CD4-positive, alpha-beta T cell (primary cell): Measurements from ENCODE around the gene SOX5. TPM values are rescaled to one million over a fixed set of nuclear protein-coding genes. Genes with fewer than 3 reads are reported as not detected.

ENCODE experiments used
- ATAC-seq: fragments of 200-7000 bp; cut with Tn5 transposase; one replicate; pipeline ENCODE4 v1.10.0; 2022; ENCODE audit warnings: mild to moderate bottlenecking; ENCODE audit not compliant: poor library complexity
- CTCF ChIA-PET: fragments of 350-600 bp; sonication (Branson Sonifier 250); formaldehyde crosslinking; loops from one replicate; lab custom pipeline; 2021; ENCODE audit warnings: antibody characterized with exemption, inconsistent platforms; lab: Charles Lee
- POLR2A ChIA-PET: fragments of 350-600 bp; sonication (Branson Sonifier 250); formaldehyde crosslinking; loops from one replicate; lab custom pipeline; 2021; ENCODE audit warnings: antibody characterized with exemption, inconsistent platforms; lab: Charles Lee
- DNase-seq, 14 experiments: peaks; one replicate each; pipeline ENCODE4 v3.0.0-alpha.2; 2013 to 2020; ENCODE audit warnings: mixed read lengths in 2 of 14
- H3K27ac ChIP-seq, 2 donors: one replicate each; pipeline versions ENCODE4 v1.5.1 to v1.7.0; 2013; ENCODE audit warnings: low read length in 2 of 2, low read depth in 1 of 2, mild to moderate bottlenecking in 1 of 2
- H3K27me3 ChIP-seq, 2 experiments: 1 replicate in 1 of 2; 2 replicates in 1 of 2; pipeline versions ENCODE4 v1.6.1 to v1.7.0; 2013; ENCODE audit warnings: low read length in 2 of 2, control low read depth in 1 of 2, mild to moderate bottlenecking in 1 of 2, moderate library complexity in 1 of 2; ENCODE audit not compliant: insufficient read depth in 2 of 2, control insufficient read depth in 1 of 2
- H3K36me3 ChIP-seq: one replicate; pipeline ENCODE4 v1.6.1; 2013; ENCODE audit warnings: low read length, control low read depth; ENCODE audit not compliant: insufficient read depth
- H3K4me1 ChIP-seq: one replicate; pipeline ENCODE4 v1.6.1; 2013; ENCODE audit warnings: low read length, control low read depth; ENCODE audit not compliant: insufficient read depth
- H3K4me3 ChIP-seq: one replicate; pipeline ENCODE4 v1.5.1; 2013; ENCODE audit warnings: mild to moderate bottlenecking, low read length, moderate library complexity
- H3K9me3 ChIP-seq, 2 experiments: 1 replicate in 1 of 2; 2 replicates in 1 of 2; pipeline versions ENCODE4 v1.6.1 to v1.7.0; 2013; ENCODE audit warnings: low read length in 2 of 2, mild to moderate bottlenecking in 2 of 2, control low read depth in 1 of 2, moderate library complexity in 1 of 2; ENCODE audit not compliant: control insufficient read depth in 1 of 2, insufficient read depth in 1 of 2
- H3K27ac Mint-ChIP-seq: one replicate; pipeline ENCODE4 v1.8.0; 2020; ENCODE audit warnings: mixed read lengths
- H3K27me3 Mint-ChIP-seq: one replicate; pipeline ENCODE4 v1.8.0; 2021; ENCODE audit warnings: mixed read lengths
- H3K36me3 Mint-ChIP-seq: one replicate; pipeline ENCODE4 v1.8.0; 2021; ENCODE audit warnings: low read depth, mixed read lengths
- H3K4me1 Mint-ChIP-seq: one replicate; pipeline ENCODE4 v1.8.0; 2021; ENCODE audit warnings: low read depth, mixed read lengths
- H3K4me3 Mint-ChIP-seq: one replicate; pipeline ENCODE4 v1.8.0; 2020; ENCODE audit warnings: mild to moderate bottlenecking, mixed read lengths
- H3K9me3 Mint-ChIP-seq: one replicate; pipeline ENCODE4 v1.8.0; 2020; ENCODE audit warnings: mixed read lengths
- CTCF ChIP-seq: fragments of 200-600 bp; IDR thresholded peaks from one replicate; pipeline ENCODE4 v1.8.0; 2022; ENCODE audit warnings: antibody characterized with exemption, mild to moderate bottlenecking
- intact Hi-C, 2 experiments: fragments of 100-400 bp; cut with DNase I in 1 of 2; cut with micrococcal nuclease in 1 of 2; formaldehyde crosslinking; loops; one replicate each; pipeline versions ENCODE4 v1.15.1 to v1.9.0; 2023 to 2025; cut with DNase I, micrococcal nuclease
- total RNA-seq, 174 experiments: library from RNA in 2 of 174; stranded (reverse) in 2 of 174; gene quantifications; one replicate each; pipeline ENCODE4 v1.2.3 and lab custom pipeline; 2021 to 2026

SOX5 gene
- total RNA-seq, 2 experiments from 2014 or later: not detected

- Mint-ChIP-seq H3K9me3 (no peaks in the 10 kb centered on the region), H3K27ac (no peak overlapping the region), H3K27me3 (no peaks in the 10 kb centered on the region), H3K4me1 (no peaks in the 10 kb centered on the region), H3K36me3 (no peaks in the 10 kb centered on the region), H3K4me3 (no peak overlapping the region)
- Histone ChIP-seq H3K36me3 (no peaks in the 10 kb centered on the region), H3K4me3 (no peak overlapping the region), H3K27me3 (no peaks in the 10 kb centered on the region), H3K4me1 (no peaks in the 10 kb centered on the region), H3K27ac (no peak overlapping the region), H3K9me3 (peaks cover 0 to 2% of the 10 kb centered on the region in 2 experiments)
- no peak for TF ChIP-seq CTCF
- intact Hi-C loops: no loop called here
- POLR2A ChIA-PET: no interaction called here
- no peak for ATAC-seq
- CTCF ChIA-PET: no interaction called here
- no peak for DNase-seq
Observed at GRCh38 chr12:23543767-23544166, 405.7 kb downstream of the SOX5 start.

- no peaks in the 10 kb centered on the region for H3K27me3 ChIP-seq
- no peak overlapping the region for H3K27ac ChIP-seq
- H3K4me3 ChIP-seq: no peak overlapping the region
- TF ChIP-seq CTCF: no peak
- Mint-ChIP-seq H3K4me3 (no peak overlapping the region), H3K36me3 (no peaks in the 10 kb centered on the region), H3K9me3 (no peaks in the 10 kb centered on the region), H3K4me1 (no peaks in the 10 kb centered on the region), H3K27me3 (no peaks in the 10 kb centered on the region), H3K27ac (no peak overlapping the region)
- ChIA-PET POLR2A (no interaction called here), CTCF (no interaction called here)
- peaks cover 0 to 4% of the 10 kb centered on the region in 2 experiments for H3K9me3 ChIP-seq
- ATAC-seq: no peak
- no peaks in the 10 kb centered on the region for H3K4me1 ChIP-seq
- intact Hi-C loops: no loop called here
- no peaks in the 10 kb centered on the region for H3K36me3 ChIP-seq
- no peak for DNase-seq
Observed at GRCh38 chr12:23542187-23542586, 407.3 kb downstream of the SOX5 start.

DNA sequence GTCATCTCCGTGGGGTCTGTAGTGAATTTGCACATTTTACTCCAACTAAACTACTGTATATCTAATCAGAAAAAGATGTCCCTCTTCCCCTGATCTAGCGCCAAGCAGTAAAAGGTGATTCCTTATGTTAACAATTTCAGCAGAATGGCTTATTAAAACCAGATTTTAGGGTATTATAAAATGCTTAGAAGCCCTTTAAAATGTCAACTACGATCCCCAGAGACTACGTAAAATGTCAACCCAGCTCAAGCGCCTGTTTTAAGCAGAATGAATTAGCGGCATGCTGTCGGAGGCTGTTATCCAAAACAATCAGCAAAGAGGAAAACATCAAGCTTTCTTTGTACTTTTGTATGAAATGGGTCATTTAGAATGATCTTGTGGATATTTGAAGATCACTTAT, 408.9 kb downstream of the SOX5 start:
- Histone ChIP-seq H3K4me1 (no peaks in the 10 kb centered on the region), H3K27ac (no peak overlapping the region), H3K36me3 (no peaks in the 10 kb centered on the region), H3K27me3 (no peaks in the 10 kb centered on the region), H3K4me3 (no peak overlapping the region), H3K9me3 (peaks cover 0 to 7% of the 10 kb centered on the region in 2 experiments)
- intact Hi-C loops: no loop called here
- Mint-ChIP-seq H3K4me1 (no peaks in the 10 kb centered on the region), H3K4me3 (no peak overlapping the region), H3K9me3 (no peaks in the 10 kb centered on the region), H3K27ac (no peak overlapping the region), H3K27me3 (no peaks in the 10 kb centered on the region), H3K36me3 (no peaks in the 10 kb centered on the region)
- TF ChIP-seq CTCF: no peak
- ATAC-seq (no peak), DNase-seq (no peak)
- POLR2A ChIA-PET: no interaction called here
- CTCF ChIA-PET: no interaction called here
